GM12878 (cell line): ENCODE results near the gene MRPS23. TPM values are rescaled to one million over a fixed set of nuclear protein-coding genes. Genes with fewer than 3 reads are reported as not detected.

ENCODE experiments used
- ATAC-seq: fragments of 200-7000 bp; cut with Tn5 transposase; 3 replicates; pipeline ENCODE4 v1.9.1; 2020; ENCODE audit warnings: mild to moderate bottlenecking, moderate library complexity
- BruUV-seq: library from RNA; stranded (reverse); fragments of 400-500 nt; replicated peaks from 2 replicates; lab custom pipeline; 2021; lab: Mats Ljungman, UMichigan
- CTCF ChIA-PET: fragments of 300-600 bp; sonication (Branson Sonifier 250); formaldehyde crosslinking; extraction: SDS; loops from one replicate; lab custom pipeline; 2021; ENCODE audit warnings: inconsistent platforms; lab: Yijun Ruan, JAX
- POLR2A ChIA-PET: fragments of 350-600 bp; formaldehyde crosslinking; extraction: SDS; loops from one replicate; lab custom pipeline; 2021; ENCODE audit warnings: inconsistent platforms; lab: Charles Lee
- RAD21 ChIA-PET: fragments of 300-600 bp; sonication (Branson Sonifier 250); formaldehyde crosslinking; loops from one replicate; lab custom pipeline; 2023; ENCODE audit warnings: antibody characterized with exemption; ENCODE audit not compliant: unreplicated experiment; lab: Charles Lee
- SMC1A ChIA-PET: fragments of 300-600 bp; sonication (Branson Sonifier 250); formaldehyde crosslinking; loops from one replicate; lab custom pipeline; 2023; ENCODE audit not compliant: unreplicated experiment, uncharacterized antibody; lab: Charles Lee
- DNase-seq: peaks from one replicate; pipeline ENCODE4 v3.0.0-alpha.2; 2011; ENCODE audit warnings: low read depth, low spot score
- FAIRE-seq: peaks from 3 replicates; lab custom pipeline; 2011; peaks lifted over from hg19 to GRCh38; lab: Jason Lieb, UNC
- H2AFZ ChIP-seq: 2 replicates; pipeline ENCODE4 v1.6.0; 2011; ENCODE audit warnings: low read depth, low read length, control low read depth; ENCODE audit not compliant: control insufficient read depth
- H3K27ac ChIP-seq: 2 replicates; pipeline ENCODE4 v1.5.1; 2011; ENCODE audit warnings: control low read depth; ENCODE audit not compliant: control insufficient read depth, insufficient read depth
- H3K27me3 ChIP-seq, 2 experiments: replicated peaks in 1 of 2; 2 replicates each; pipeline versions ENCODE4 v1.6.0 to v1.6.1; 2011; ENCODE audit warnings: low read length in 1 of 2; ENCODE audit not compliant: control insufficient read depth in 2 of 2, insufficient read depth in 2 of 2
- H3K36me3 ChIP-seq, 2 experiments: 2 replicates each; pipeline ENCODE4 v1.5.1; 2011; ENCODE audit warnings: low read length in 1 of 2; ENCODE audit not compliant: control insufficient read depth in 2 of 2, insufficient read depth in 2 of 2
- H3K4me1 ChIP-seq: 2 replicates; pipeline ENCODE4 v1.6.1; 2011; ENCODE audit warnings: mild to moderate bottlenecking, low read length, moderate library complexity, mixed read lengths; ENCODE audit not compliant: control insufficient read depth, insufficient read depth
- H3K4me2 ChIP-seq: 2 replicates; pipeline ENCODE4 v1.6.0; 2011; ENCODE audit warnings: control low read depth; ENCODE audit not compliant: control insufficient read depth, insufficient read depth
- H3K4me3 ChIP-seq: fragments of 200-600 bp; sonication (generic); 2 replicates; pipeline ENCODE4 v1.5.1; 2016
- H3K79me2 ChIP-seq: 2 replicates; pipeline ENCODE4 v1.6.0; 2011; ENCODE audit warnings: low read length; ENCODE audit not compliant: control insufficient read depth, insufficient read depth
- H3K9ac ChIP-seq: 2 replicates; pipeline ENCODE4 v1.8.0; 2011; ENCODE audit warnings: low read length, control low read depth, mixed read lengths; ENCODE audit not compliant: control insufficient read depth, insufficient read depth
- H3K9me3 ChIP-seq: replicated peaks from 3 replicates; pipeline ENCODE4 v1.5.1; 2011; ENCODE audit warnings: mild to moderate bottlenecking, low read length; ENCODE audit not compliant: control insufficient read depth, insufficient read depth
- H4K20me1 ChIP-seq: 2 replicates; pipeline ENCODE4 v1.6.0; 2011; ENCODE audit not compliant: control insufficient read depth, insufficient read depth
- CREB1 ChIP-seq: IDR thresholded peaks from 2 replicates; pipeline ENCODE4 v1.6.1; 2012; ENCODE audit warnings: low read depth, mild to moderate bottlenecking, inconsistent platforms
- EP300 ChIP-seq, 2 experiments: fragments of 150-350 bp in 1 of 2; IDR thresholded peaks; 2 replicates each; pipeline ENCODE4 v1.6.1; 2011 to 2012; ENCODE audit warnings: low read depth in 2 of 2, low read length in 2 of 2, borderline replicate concordance in 1 of 2, improper control_type of control experiment in 1 of 2, inconsistent platforms in 1 of 2; ENCODE audit not compliant: control insufficient read depth in 1 of 2
- FOXK2 ChIP-seq: fragments of 450-650 bp; IDR thresholded peaks from 2 replicates; pipeline ENCODE4 v1.6.1; 2017; ENCODE audit warnings: mild to moderate bottlenecking, moderate library complexity
- MYB ChIP-seq: fragments of 150-350 bp; IDR thresholded peaks from 2 replicates; pipeline ENCODE4 v1.6.1; 2014; ENCODE audit warnings: mild to moderate bottlenecking, low read depth, low read length, borderline replicate concordance
- NR2C2 ChIP-seq: IDR thresholded peaks from 2 replicates; pipeline ENCODE4 v1.6.1; 2011; ENCODE audit warnings: borderline replicate concordance, low read depth; ENCODE audit not compliant: control insufficient read depth, insufficient read length
- PAX8 ChIP-seq: fragments of 450-650 bp; IDR thresholded peaks from 2 replicates; pipeline ENCODE4 v1.6.1; 2017; ENCODE audit warnings: mild to moderate bottlenecking, moderate library complexity
- RFX5 ChIP-seq: IDR thresholded peaks from 2 replicates; pipeline ENCODE4 v1.6.1; 2011; ENCODE audit warnings: low read depth, low read length, improper control_type of control experiment
- STAT3 ChIP-seq: IDR thresholded peaks from 2 replicates; pipeline ENCODE4 v1.6.1; 2011; ENCODE audit warnings: low read depth, low read length, improper control_type of control experiment
- WGBS: methylation state at CpG from one replicate; pipeline ENCODE4 v1.1.6; 2016; ENCODE audit warnings: low lambda C conversion rate; ENCODE audit not compliant: insufficient replicate concordance, insufficient coverage; ENCODE audit errors: missing lambda C conversion rate; 5-methylcytosine and 5-hydroxymethylcytosine counted together
- in situ Hi-C: fragments of 300-500 bp; cut with MboI; formaldehyde crosslinking; loops from 9 replicates; pipeline ENCODE4 v1.14.3; 2018; ENCODE audit warnings: mixed read lengths
- intact Hi-C: fragments of 100-400 bp; cut with micrococcal nuclease; formaldehyde crosslinking; loops from one replicate; pipeline ENCODE4 v1.14.2; 2022; ENCODE audit not compliant: unreplicated experiment
- polyA plus RNA-seq, 11 experiments: library from polyadenylated mRNA; depleted of rRNA in 4 of 11; unstranded in 6 of 11; stranded (reverse) in 5 of 11; fragments of >200 nt; fragmentation: Nextera tagmentation in 4 of 11; fragmentation: Illumina TruSeq in 1 of 11; extraction: Ambion mirVana in 4 of 11; extraction: Trizol in 1 of 11; gene quantifications; 1 replicate in 1 of 11; 2 replicates in 10 of 11; pipeline versions ENCODE4 v1.2.1 to v1.2.3, GENCODE V29; 2011 to 2016; ENCODE audit warnings: inconsistent platforms in 2 of 11, missing spikeins in 2 of 11, low read depth in 1 of 11
- total RNA-seq, 4 experiments: library from RNA; depleted of rRNA in 3 of 4; stranded (reverse); fragments of >200 nt in 3 of 4; fragmentation: Illumina TruSeq in 1 of 4; extraction: Trizol in 1 of 4; gene quantifications; 2 replicates each; pipeline versions ENCODE4 v1.2.1 to v1.2.3, GENCODE V29; 2013 to 2021
- TF ChIP-seq, protein P1 (sequence below): fragments of 450-650 bp; IDR thresholded peaks from 2 replicates; pipeline ENCODE4 v1.6.1; 2017; ENCODE audit warnings: mild to moderate bottlenecking, moderate library complexity

Gene MRPS23
- total and polyA plus RNA-seq, 10 of the 15 experiments (the other 5 are each of a cell fraction or from before 2014, with no cell fraction given) = 65.3 to 237 (median 87.9) TPM

- Histone ChIP-seq H3K27ac (no peak overlapping the region), H3K4me2 (no peak overlapping the region), H3K36me3 (no peaks in the 10 kb centered on the region), H3K79me2 (no peaks in the 10 kb centered on the region), H3K9ac (no peak overlapping the region), H3K27me3 (no peaks in the 10 kb centered on the region; a peak in 1 of 4 replicates), H3K4me1 (peaks cover 18% of the 10 kb centered on the region), H2AFZ (no peak overlapping the region), H3K9me3 (no peaks in the 10 kb centered on the region; the same call in 2 of the 3 replicates), H4K20me1 (no peaks in the 10 kb centered on the region), H3K4me3 (no peak overlapping the region)
- ATAC-seq (no peak), DNase-seq (no peak), FAIRE-seq (no peak)
- intact Hi-C loops = no loop called here
- no TSS peak for BruUV-seq
- in situ Hi-C loops = no loop called here
- ChIA-PET RAD21 (interaction anchor here (1.1 to 1.8 kb wide), 3 partner anchors 37 to 129 kb away, joined by 3 to 6 read pairs (median 4); no protein-coding TSS in a partner anchor), CTCF (interaction anchor here (0.9 to 5.9 kb wide), 6 partner anchors 9 to 133 kb away, joined by 3 to 50 read pairs (median 8); no protein-coding TSS in a partner anchor), POLR2A (no interaction called here), SMC1A (interaction anchor here (0.7 to 1.5 kb wide), 2 partner anchors 119 to 132 kb away, joined by 3 to 6 read pairs; no protein-coding TSS in a partner anchor)
- 77% methylated on average over 10 of the region's 10 CpGs for WGBS
- TF ChIP-seq RFX5 (no peak), CREB1 (no peak), STAT3 (no peak), PAX8 (no peak), FOXK2 (no peak), NR2C2 (no peak), MYB (no peak), EP300 (IDR thresholded peaks at IDR 0.05; ENCODE audit: borderline replicate concordance in 1 of 2, control insufficient read depth in 1 of 2, low read depth in 2 of 2, low read length in 2 of 2) (no peak)
- TF ChIP-seq, protein P1, sequence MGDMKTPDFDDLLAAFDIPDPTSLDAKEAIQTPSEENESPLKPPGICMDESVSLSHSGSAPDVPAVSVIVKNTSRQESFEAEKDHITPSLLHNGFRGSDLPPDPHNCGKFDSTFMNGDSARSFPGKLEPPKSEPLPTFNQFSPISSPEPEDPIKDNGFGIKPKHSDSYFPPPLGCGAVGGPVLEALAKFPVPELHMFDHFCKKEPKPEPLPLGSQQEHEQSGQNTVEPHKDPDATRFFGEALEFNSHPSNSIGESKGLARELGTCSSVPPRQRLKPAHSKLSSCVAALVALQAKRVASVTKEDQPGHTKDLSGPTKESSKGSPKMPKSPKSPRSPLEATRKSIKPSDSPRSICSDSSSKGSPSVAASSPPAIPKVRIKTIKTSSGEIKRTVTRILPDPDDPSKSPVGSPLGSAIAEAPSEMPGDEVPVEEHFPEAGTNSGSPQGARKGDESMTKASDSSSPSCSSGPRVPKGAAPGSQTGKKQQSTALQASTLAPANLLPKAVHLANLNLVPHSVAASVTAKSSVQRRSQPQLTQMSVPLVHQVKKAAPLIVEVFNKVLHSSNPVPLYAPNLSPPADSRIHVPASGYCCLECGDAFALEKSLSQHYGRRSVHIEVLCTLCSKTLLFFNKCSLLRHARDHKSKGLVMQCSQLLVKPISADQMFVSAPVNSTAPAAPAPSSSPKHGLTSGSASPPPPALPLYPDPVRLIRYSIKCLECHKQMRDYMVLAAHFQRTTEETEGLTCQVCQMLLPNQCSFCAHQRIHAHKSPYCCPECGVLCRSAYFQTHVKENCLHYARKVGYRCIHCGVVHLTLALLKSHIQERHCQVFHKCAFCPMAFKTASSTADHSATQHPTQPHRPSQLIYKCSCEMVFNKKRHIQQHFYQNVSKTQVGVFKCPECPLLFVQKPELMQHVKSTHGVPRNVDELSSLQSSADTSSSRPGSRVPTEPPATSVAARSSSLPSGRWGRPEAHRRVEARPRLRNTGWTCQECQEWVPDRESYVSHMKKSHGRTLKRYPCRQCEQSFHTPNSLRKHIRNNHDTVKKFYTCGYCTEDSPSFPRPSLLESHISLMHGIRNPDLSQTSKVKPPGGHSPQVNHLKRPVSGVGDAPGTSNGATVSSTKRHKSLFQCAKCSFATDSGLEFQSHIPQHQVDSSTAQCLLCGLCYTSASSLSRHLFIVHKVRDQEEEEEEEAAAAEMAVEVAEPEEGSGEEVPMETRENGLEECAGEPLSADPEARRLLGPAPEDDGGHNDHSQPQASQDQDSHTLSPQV = no peak
Observed at GRCh38 chr17:57867126-57867525, 17.3 kb upstream of the MRPS23 start.
